GM19397 (cell line): ENCODE measurements around the gene ZCCHC17.

ENCODE experiments used
- ATAC-seq: cut with Tn5 transposase; IDR thresholded peaks from one replicate; pipeline ENCODE4 v1.9.1; 2021; ENCODE audit warnings: mild to moderate bottlenecking, moderate library complexity; ENCODE audit not compliant: unreplicated experiment

Gene ZCCHC17

GRCh38 chr1:31389616-31390015, 92.8 kb downstream of the ZCCHC17 start:
- no peak for ATAC-seq

GRCh38 chr1:31390071-31390470, 93.2 kb downstream of the ZCCHC17 start:
- no peak for ATAC-seq

GRCh38 chr1:31393463-31393862, 96.6 kb downstream of the ZCCHC17 start:
- no peak for ATAC-seq

- peak; percentile 75 for ATAC-seq
Observed at GRCh38 chr1:31394584-31395193, 97.9 kb downstream of the ZCCHC17 start.

- no peak for ATAC-seq
Observed at GRCh38 chr1:31396633-31397351, 100.0 kb downstream of the ZCCHC17 start.

- no peak for ATAC-seq
Observed at GRCh38 chr1:31397360-31398095, 100.7 kb downstream of the ZCCHC17 start.

- ATAC-seq, result no peak
Observed at GRCh38 chr1:31398246-31398645, 101.4 kb downstream of the ZCCHC17 start.

- ATAC-seq, result no peak
Observed at GRCh38 chr1:31399976-31400375, 103.1 kb downstream of the ZCCHC17 start.

GRCh38 chr1:31400393-31400792, 103.6 kb downstream of the ZCCHC17 start:
- no peak for ATAC-seq

- no peak for ATAC-seq
Observed at GRCh38 chr1:31401241-31401640, 104.4 kb downstream of the ZCCHC17 start.

GRCh38 chr1:31405578-31406245, 108.9 kb downstream of the ZCCHC17 start:
- ATAC-seq, result no peak

- ATAC-seq, result no peak
Observed at GRCh38 chr1:31407029-31407626, 110.3 kb downstream of the ZCCHC17 start.

GRCh38 chr1:31408788-31409318, 112.0 kb downstream of the ZCCHC17 start:
- ATAC-seq, result no peak

- ATAC-seq, result no peak
Observed at GRCh38 chr1:31409946-31410858, 113.4 kb downstream of the ZCCHC17 start.

GRCh38 chr1:31410871-31411270, 114.0 kb downstream of the ZCCHC17 start:
- ATAC-seq, result no peak

GRCh38 chr1:31412205-31412604, 115.4 kb downstream of the ZCCHC17 start:
- no peak for ATAC-seq

GRCh38 chr1:31412732-31413404, 116.0 kb downstream of the ZCCHC17 start, which contains the start of gene SERINC2:
SERINC2 (plus strand) TSS chr1:31413213; CDS start chr1:31413266, 53 bp downstream.
- peak; percentile 55 for ATAC-seq

- ATAC-seq, result peak; percentile 33
Observed at GRCh38 chr1:31413405-31414001, 116.7 kb downstream of the ZCCHC17 start.
